ENCODE measurements around the gene SLC16A11. TPM values are rescaled to one million over a fixed set of nuclear protein-coding genes. Genes with fewer than 3 reads are reported as not detected.

SLC16A11 gene
- polyA plus RNA-seq, 1 donor (not counting 4 experiments of a cell fraction or from before 2014, with no cell fraction given), result not detected

DNA sequence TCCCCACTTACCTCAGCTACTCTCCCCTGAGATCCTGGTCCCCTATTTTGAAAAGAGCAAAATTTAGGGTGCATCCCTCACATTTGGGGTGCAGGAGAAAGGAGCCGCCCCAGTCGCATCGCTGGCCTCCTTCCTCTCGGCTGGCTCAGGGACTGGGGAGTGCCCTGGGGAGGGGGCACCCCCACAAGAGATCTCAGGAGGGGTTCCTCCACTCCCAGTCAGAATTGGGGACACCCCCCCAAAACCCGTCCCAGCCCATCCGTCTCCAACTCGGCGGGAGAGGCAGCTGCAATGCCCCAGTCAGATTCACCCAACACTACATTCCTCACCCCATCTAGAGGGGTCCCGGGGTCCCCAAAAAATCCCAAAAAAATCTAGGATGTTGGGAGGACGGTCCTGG lies 24.5 kb downstream of the SLC16A11 start:
- Histone ChIP-seq H3K9ac (ENCODE audit: control insufficient read depth, extremely low read depth, insufficient read depth, low read length) (peak overlapping the region; percentile 66), H3K4me2 (ENCODE audit: control insufficient read depth, extremely low read depth, insufficient read depth, low read depth, low read length) (peak overlapping the region; percentile 82), H3K4me1 (ENCODE audit: control insufficient read depth, extremely low read depth, insufficient read depth, low read length) (peaks cover 10% of the 10 kb centered on the region), H3K27me3 (ENCODE audit: control insufficient read depth, extremely low read depth, insufficient read depth, low read length) (peaks cover 12% of the 10 kb centered on the region), H3K27ac (ENCODE audit: control insufficient read depth, insufficient read depth, low read length) (peak overlapping the region; percentile 31), H3K9me1 (ENCODE audit: control insufficient read depth, extremely low read depth, insufficient read depth, low read length) (peaks cover 2% of the 10 kb centered on the region), H3K4me3 (ENCODE audit: control insufficient read depth in 2 of 3, extremely low read depth in 1 of 3, insufficient read depth in 2 of 3, low read depth in 1 of 3, low read length in 3 of 3) (peak overlapping the region in 1 of 3 experiments; percentile 37), H4K20me1 (ENCODE audit: control insufficient read depth, extremely low read depth, insufficient read depth, low read length) (no peaks in the 10 kb centered on the region), H3K36me3 (ENCODE audit: control insufficient read depth in 2 of 2, extremely low read depth in 1 of 2, insufficient read depth in 2 of 2, low read length in 2 of 2) (peaks cover 4 to 5% of the 10 kb centered on the region in 2 experiments), H3K79me2 (ENCODE audit: control insufficient read depth, insufficient read depth, low read length) (no peaks in the 10 kb centered on the region), H2AFZ (ENCODE audit: control insufficient read depth, low read length) (peak overlapping the region; percentile 84), H3K9me3 (ENCODE audit: control insufficient read depth, low read depth, low read length) (no peaks in the 10 kb centered on the region)
- no peak for FAIRE-seq
- dilution Hi-C loops (cut with MboI; ENCODE audit: extremely low pct_ligation_motif_present, low sequenced_read_pairs), result no loop called here
- TF ChIP-seq CTCF (optimal IDR thresholded peaks at IDR 0.05 in 1 of 3, IDR thresholded peaks at IDR 0.05 in 1 of 3, conservative IDR thresholded peaks at IDR 0.05 in 1 of 3; ENCODE audit: extremely low read depth in 1 of 3, insufficient read depth in 2 of 3, low read length in 3 of 3), result no peak
- TF ChIP-seq EZH2 (IDR thresholded peaks at IDR 0.05; ENCODE audit: low read length), result no peak
- no peak for DNase-seq (ENCODE audit: low read depth, low spot score)

DNA sequence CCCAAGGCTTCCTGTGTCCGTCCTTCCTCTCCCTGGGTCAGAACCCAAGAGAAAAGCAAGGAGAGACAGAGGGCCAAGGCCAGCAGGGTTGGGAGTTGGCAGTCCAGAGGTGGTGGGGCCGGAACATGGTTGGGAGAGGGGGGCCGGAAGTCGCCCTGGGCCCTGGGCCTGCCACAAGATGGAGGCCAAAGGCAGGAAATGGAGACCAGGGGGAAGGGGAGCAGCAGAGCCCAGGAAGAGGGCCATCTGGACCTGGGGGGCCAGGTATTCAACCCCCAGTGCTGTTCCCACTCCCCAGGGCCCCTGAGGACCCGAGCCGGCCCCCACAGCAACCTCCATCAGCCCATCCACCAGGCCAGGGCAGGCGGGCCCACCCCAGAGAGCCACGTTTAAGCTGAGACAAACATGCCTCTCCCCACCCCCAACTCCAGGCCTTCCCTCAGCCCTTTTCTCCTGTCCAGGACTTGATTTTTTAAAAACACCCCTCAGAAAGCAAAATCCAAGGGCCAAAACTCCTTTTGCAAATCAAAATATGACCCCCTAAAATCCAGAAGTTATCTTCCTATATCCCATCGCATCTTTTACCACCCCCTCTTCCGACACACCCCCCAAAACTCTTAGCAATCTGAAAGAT lies 25.4 kb downstream of the SLC16A11 start:
- DNase-seq (ENCODE audit: low read depth, low spot score) (no peak), FAIRE-seq (no peak)
- TF ChIP-seq EZH2 (IDR thresholded peaks at IDR 0.05; ENCODE audit: low read length) (no peak), CTCF (optimal IDR thresholded peaks at IDR 0.05 in 1 of 3, IDR thresholded peaks at IDR 0.05 in 1 of 3, conservative IDR thresholded peaks at IDR 0.05 in 1 of 3; ENCODE audit: extremely low read depth in 1 of 3, insufficient read depth in 2 of 3, low read length in 3 of 3) (no peak)
- H3K79me2 ChIP-seq (ENCODE audit: control insufficient read depth, insufficient read depth, low read length), result peaks cover 7% of the 10 kb centered on the region
- H3K9me1 ChIP-seq (ENCODE audit: control insufficient read depth, extremely low read depth, insufficient read depth, low read length), result peaks cover 2% of the 10 kb centered on the region
- H3K9me3 ChIP-seq (ENCODE audit: control insufficient read depth, low read depth, low read length), result no peaks in the 10 kb centered on the region
- peaks cover 11% of the 10 kb centered on the region for H3K27me3 ChIP-seq (ENCODE audit: control insufficient read depth, extremely low read depth, insufficient read depth, low read length)
- no peak overlapping the region for H2AFZ ChIP-seq (ENCODE audit: control insufficient read depth, low read length)
- no peak overlapping the region for H3K4me2 ChIP-seq (ENCODE audit: control insufficient read depth, extremely low read depth, insufficient read depth, low read depth, low read length)
- no peak overlapping the region for H3K9ac ChIP-seq (ENCODE audit: control insufficient read depth, extremely low read depth, insufficient read depth, low read length)
- dilution Hi-C loops (cut with MboI; ENCODE audit: extremely low pct_ligation_motif_present, low sequenced_read_pairs), result no loop called here
- H3K36me3 ChIP-seq (ENCODE audit: control insufficient read depth in 2 of 2, extremely low read depth in 1 of 2, insufficient read depth in 2 of 2, low read length in 2 of 2), result peaks cover 5 to 6% of the 10 kb centered on the region in 2 experiments
- H4K20me1 ChIP-seq (ENCODE audit: control insufficient read depth, extremely low read depth, insufficient read depth, low read length), result no peaks in the 10 kb centered on the region
- H3K27ac ChIP-seq (ENCODE audit: control insufficient read depth, insufficient read depth, low read length), result no peak overlapping the region
- no peak overlapping the region for H3K4me3 ChIP-seq (ENCODE audit: control insufficient read depth in 2 of 3, extremely low read depth in 1 of 3, insufficient read depth in 2 of 3, low read depth in 1 of 3, low read length in 3 of 3)
- H3K4me1 ChIP-seq (ENCODE audit: control insufficient read depth, extremely low read depth, insufficient read depth, low read length), result peaks cover 17% of the 10 kb centered on the region

Data from keratinocyte (primary cell).